ENCODE results near the gene MPPED2. TPM values are rescaled to one million over a fixed set of nuclear protein-coding genes. Genes with fewer than 3 reads are reported as not detected.

The MPPED2 gene
- total RNA-seq, result 5.3 TPM

GRCh38 chr11:30586251-30587144 is at the start of gene MPPED2:
Gene MPPED2 (minus strand): TSS chr11:30586353. CDS start chr11:30580373, 5,980 bp downstream.
- no peaks in the 10 kb centered on the region for H3K9me3 ChIP-seq
- H3K4me3 ChIP-seq, result peak within 1 kb of the TSS; percentile 88 to 96
- peak in 1 of 2 donors; percentile 73 for DNase-seq (ENCODE audit: low spot score in 2 of 2)
- no peaks in the 10 kb centered on the region for H3K27me3 ChIP-seq
- peak within 1 kb of the TSS; percentile 81 to 98 for H3K27ac ChIP-seq
- peak; percentile 42 to 62 (median 49) for TF ChIP-seq CTCF (IDR thresholded peaks at IDR 0.05)
- intact Hi-C loops (cut with DNase I), result loop anchor here (5.0 to 10.0 kb wide), 5 partner anchors 34 to 918 kb away; partner anchors contain the start of genes ELP4 and IMMP1L
- peaks cover 0 to 3% of the 10 kb centered on the region in 2 donors for H3K4me1 ChIP-seq
- no peaks in the 10 kb centered on the region for H3K36me3 ChIP-seq

- DNase-seq (ENCODE audit: low spot score in 2 of 2), result no peak
- Histone ChIP-seq H3K36me3 (no peaks in the 10 kb centered on the region), H3K4me1 (no peaks in the 10 kb centered on the region), H3K27me3 (no peaks in the 10 kb centered on the region), H3K4me3 (no peak overlapping the region), H3K27ac (no peak overlapping the region), H3K9me3 (no peaks in the 10 kb centered on the region)
- TF ChIP-seq CTCF (IDR thresholded peaks at IDR 0.05), result no peak
- intact Hi-C loops (cut with DNase I), result no loop called here
These were observed 49.3 kb upstream of the MPPED2 start for GRCh38 chr11:30635401-30635989.

GRCh38 chr11:30631148-30631547 is 45.0 kb upstream of the MPPED2 start:
- Histone ChIP-seq H3K36me3 (no peaks in the 10 kb centered on the region), H3K4me1 (no peaks in the 10 kb centered on the region), H3K27me3 (no peaks in the 10 kb centered on the region), H3K27ac (no peak overlapping the region), H3K4me3 (no peak overlapping the region), H3K9me3 (no peaks in the 10 kb centered on the region)
- no peak for DNase-seq (ENCODE audit: low spot score in 2 of 2)
- no peak for TF ChIP-seq CTCF (IDR thresholded peaks at IDR 0.05)
- intact Hi-C loops (cut with DNase I), result no loop called here

- Histone ChIP-seq H3K27me3 (no peaks in the 10 kb centered on the region), H3K27ac (no peak overlapping the region), H3K9me3 (peaks cover 0 to 6% of the 10 kb centered on the region in 2 donors), H3K4me3 (no peak overlapping the region), H3K36me3 (no peaks in the 10 kb centered on the region), H3K4me1 (no peaks in the 10 kb centered on the region)
- no peak for DNase-seq (ENCODE audit: low spot score in 2 of 2)
- intact Hi-C loops (cut with DNase I), result no loop called here
- no peak for TF ChIP-seq CTCF (IDR thresholded peaks at IDR 0.05)
These were observed 33.6 kb upstream of the MPPED2 start for GRCh38 chr11:30619767-30620166.

- Histone ChIP-seq H3K27me3 (no peaks in the 10 kb centered on the region), H3K4me1 (no peaks in the 10 kb centered on the region), H3K9me3 (peaks cover 0 to 6% of the 10 kb centered on the region in 2 donors), H3K27ac (no peak overlapping the region), H3K4me3 (no peak overlapping the region), H3K36me3 (no peaks in the 10 kb centered on the region)
- TF ChIP-seq CTCF (IDR thresholded peaks at IDR 0.05), result no peak
- DNase-seq (ENCODE audit: low spot score in 2 of 2), result no peak
- intact Hi-C loops (cut with DNase I), result no loop called here
These were observed 31.6 kb upstream of the MPPED2 start for GRCh38 chr11:30617762-30618161.

Measured in ascending aorta (tissue), 2 donors.